ENCODE measurements around the gene CHST10.

Gene CHST10

DNA sequence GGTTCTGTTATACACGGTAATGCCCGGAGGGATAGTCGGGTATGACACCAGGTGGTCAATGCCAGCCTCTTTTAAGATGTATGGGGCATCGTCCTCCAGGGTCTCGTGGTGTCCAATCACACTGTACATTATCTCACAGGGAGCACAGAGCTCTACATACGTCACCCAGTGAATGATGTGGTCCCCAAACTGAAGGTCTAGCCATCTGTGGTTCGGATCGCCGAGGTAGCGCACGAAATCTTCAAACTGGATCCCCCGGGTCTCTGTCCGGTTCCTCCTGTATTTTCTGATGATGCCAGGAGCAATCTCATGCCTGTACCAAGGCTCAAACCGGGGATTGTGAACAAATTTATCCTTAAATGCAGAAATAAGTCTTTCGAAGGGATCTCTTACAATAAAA, 24.1 kb downstream of the CHST10 start (continued):
- no peak for TF ChIP-seq KLF7 (tag by site-specific recombination; IDR thresholded peaks at IDR 0.05; ENCODE audit: borderline replicate concordance)
- TF ChIP-seq EGR2 (tag by site-specific recombination; IDR thresholded peaks at IDR 0.05; ENCODE audit: low read depth): no peak
- TF ChIP-seq, protein P1, sequence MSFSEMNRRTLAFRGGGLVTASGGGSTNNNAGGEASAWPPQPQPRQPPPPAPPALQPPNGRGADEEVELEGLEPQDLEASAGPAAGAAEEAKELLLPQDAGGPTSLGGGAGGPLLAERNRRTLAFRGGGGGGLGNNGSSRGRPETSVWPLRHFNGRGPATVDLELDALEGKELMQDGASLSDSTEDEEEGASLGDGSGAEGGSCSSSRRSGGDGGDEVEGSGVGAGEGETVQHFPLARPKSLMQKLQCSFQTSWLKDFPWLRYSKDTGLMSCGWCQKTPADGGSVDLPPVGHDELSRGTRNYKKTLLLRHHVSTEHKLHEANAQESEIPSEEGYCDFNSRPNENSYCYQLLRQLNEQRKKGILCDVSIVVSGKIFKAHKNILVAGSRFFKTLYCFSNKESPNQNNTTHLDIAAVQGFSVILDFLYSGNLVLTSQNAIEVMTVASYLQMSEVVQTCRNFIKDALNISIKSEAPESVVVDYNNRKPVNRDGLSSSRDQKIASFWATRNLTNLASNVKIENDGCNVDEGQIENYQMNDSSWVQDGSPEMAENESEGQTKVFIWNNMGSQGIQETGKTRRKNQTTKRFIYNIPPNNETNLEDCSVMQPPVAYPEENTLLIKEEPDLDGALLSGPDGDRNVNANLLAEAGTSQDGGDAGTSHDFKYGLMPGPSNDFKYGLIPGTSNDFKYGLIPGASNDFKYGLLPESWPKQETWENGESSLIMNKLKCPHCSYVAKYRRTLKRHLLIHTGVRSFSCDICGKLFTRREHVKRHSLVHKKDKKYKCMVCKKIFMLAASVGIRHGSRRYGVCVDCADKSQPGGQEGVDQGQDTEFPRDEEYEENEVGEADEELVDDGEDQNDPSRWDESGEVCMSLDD (tag by site-specific recombination; IDR thresholded peaks at IDR 0.05): no peak
- TF ChIP-seq SCRT1 (tag by site-specific recombination; IDR thresholded peaks at IDR 0.05; ENCODE audit: borderline replicate concordance): no peak
- TF ChIP-seq, protein P2, sequence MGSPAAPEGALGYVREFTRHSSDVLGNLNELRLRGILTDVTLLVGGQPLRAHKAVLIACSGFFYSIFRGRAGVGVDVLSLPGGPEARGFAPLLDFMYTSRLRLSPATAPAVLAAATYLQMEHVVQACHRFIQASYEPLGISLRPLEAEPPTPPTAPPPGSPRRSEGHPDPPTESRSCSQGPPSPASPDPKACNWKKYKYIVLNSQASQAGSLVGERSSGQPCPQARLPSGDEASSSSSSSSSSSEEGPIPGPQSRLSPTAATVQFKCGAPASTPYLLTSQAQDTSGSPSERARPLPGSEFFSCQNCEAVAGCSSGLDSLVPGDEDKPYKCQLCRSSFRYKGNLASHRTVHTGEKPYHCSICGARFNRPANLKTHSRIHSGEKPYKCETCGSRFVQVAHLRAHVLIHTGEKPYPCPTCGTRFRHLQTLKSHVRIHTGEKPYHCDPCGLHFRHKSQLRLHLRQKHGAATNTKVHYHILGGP (tag by site-specific recombination; IDR thresholded peaks at IDR 0.05): no peak

DNA sequence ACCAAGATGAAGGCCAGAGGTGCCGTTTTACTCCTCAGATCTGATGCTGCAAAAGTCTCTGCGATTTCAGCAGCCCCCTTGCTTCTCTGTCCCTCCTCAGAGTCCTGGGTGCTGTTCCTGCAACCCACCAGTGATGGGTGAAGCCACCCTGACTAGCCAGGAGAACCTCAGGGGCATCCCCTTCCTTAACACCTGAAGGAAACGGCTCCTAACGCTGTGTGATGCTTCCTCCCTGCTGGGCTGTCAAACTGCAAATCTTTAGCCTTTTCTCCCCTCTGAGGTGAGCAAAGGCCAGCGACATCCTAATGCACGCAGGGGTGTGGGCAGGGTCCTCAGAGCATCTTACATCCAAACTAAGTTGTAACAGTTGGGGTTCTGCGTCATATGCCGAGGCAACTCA, 24.8 kb downstream of the CHST10 start:
- CTCF ChIA-PET: no interaction called here
- POLR2A ChIA-PET: no interaction called here
- no peak overlapping the region for H3K4me3 ChIP-seq (ENCODE audit: low read depth, low read length)
- no peaks in the 10 kb centered on the region for H3K9me3 ChIP-seq (ENCODE audit: control insufficient read depth, insufficient read depth, low read depth, low read length)
- TF ChIP-seq INSM2 (tag by site-specific recombination; IDR thresholded peaks at IDR 0.05) (no peak), ZNF544 (tag by site-specific recombination; IDR thresholded peaks at IDR 0.05) (no peak), YY1 (tag by site-specific recombination; IDR thresholded peaks at IDR 0.05) (no peak), ZNF184 (tag by site-specific recombination; IDR thresholded peaks at IDR 0.05) (no peak), ZNF555 (tag by site-specific recombination; conservative IDR thresholded peaks at IDR 0.05) (no peak), ZNF701 (tag by site-specific recombination; IDR thresholded peaks at IDR 0.05) (no peak), ZNF629 (tag by site-specific recombination; IDR thresholded peaks at IDR 0.05) (no peak)
- TF ChIP-seq, protein P3, sequence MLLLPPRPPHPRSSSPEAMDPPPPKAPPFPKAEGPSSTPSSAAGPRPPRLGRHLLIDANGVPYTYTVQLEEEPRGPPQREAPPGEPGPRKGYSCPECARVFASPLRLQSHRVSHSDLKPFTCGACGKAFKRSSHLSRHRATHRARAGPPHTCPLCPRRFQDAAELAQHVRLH (tag by site-specific recombination; IDR thresholded peaks at IDR 0.05): no peak
- no peak overlapping the region for H3K27ac ChIP-seq (ENCODE audit: extremely low read depth, low read depth, low read length)
- H3K36me3 ChIP-seq (ENCODE audit: control insufficient read depth in 2 of 2, insufficient read depth in 1 of 2, low read length in 2 of 2): peaks cover 0 to 60% of the 10 kb centered on the region in 2 experiments; a peak in 1 of 3 replicates
- no peaks in the 10 kb centered on the region for H3K4me1 ChIP-seq (ENCODE audit: control insufficient read depth, insufficient read depth, low read length)

DNA sequence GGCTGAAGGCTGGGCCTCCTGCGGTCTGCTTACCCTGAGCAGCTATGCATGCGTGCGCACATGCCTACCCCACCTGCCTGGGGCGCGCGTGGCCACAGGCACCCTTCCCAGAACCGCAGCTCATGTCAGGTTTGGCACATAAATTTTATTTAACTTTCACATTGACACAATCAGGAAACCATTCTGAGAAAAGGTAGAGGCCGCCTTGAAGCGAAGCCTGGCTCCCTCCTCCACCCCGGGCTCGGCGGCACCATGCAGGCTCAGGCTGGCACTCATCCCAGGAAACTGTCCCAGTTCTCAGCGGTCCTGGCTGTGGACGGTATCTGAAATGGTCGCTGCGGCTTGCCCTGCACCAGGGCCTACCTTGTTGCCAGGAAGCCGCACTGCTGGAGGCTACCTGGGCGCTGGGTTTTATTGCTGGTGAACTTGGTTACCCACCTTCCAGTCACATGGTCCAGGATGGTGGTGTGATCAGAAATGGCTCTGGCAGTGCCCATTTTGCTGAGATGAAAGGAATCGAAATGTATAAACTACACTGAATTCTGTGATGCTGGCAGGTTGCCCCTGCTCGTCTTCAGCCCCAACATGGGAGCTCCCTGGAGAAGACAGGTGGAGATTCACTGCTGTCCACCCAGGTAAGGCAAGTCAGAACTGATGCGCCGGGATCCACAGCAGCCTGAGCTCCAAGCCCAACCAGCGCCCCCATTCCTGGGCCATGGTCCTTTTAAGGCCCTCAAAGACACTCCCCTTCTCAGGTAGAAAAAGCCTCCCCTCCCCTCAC, 25.5 kb downstream of the CHST10 start:
- CTCF ChIA-PET: interaction anchor here (3.6 kb wide), 1 partner anchor 11 kb away, joined by 23 read pairs; no protein-coding TSS in a partner anchor
- POLR2A ChIA-PET: interaction anchor here (0.6 kb wide), 1 partner anchor 789 kb away, joined by 3 read pairs; no protein-coding TSS in a partner anchor
- TF ChIP-seq ZNF354C (tag by site-specific recombination; IDR thresholded peaks at IDR 0.05; ENCODE audit: borderline replicate concordance, low read depth): no peak
- no peak for TF ChIP-seq ZNF521 (tag by site-specific recombination; IDR thresholded peaks at IDR 0.05)

More for the DNA sequence above, 25.5 kb downstream of the CHST10 start:
- H3K9me3 ChIP-seq (ENCODE audit: control insufficient read depth, insufficient read depth, low read depth, low read length): no peaks in the 10 kb centered on the region
- peaks cover 0 to 52% of the 10 kb centered on the region in 2 experiments; a peak in 1 of 3 replicates for H3K36me3 ChIP-seq (ENCODE audit: control insufficient read depth in 2 of 2, insufficient read depth in 1 of 2, low read length in 2 of 2)
- H3K4me1 ChIP-seq (ENCODE audit: control insufficient read depth, insufficient read depth, low read length): no peaks in the 10 kb centered on the region
- no peak overlapping the region for H3K4me3 ChIP-seq (ENCODE audit: low read depth, low read length)
- H3K27ac ChIP-seq (ENCODE audit: extremely low read depth, low read depth, low read length): no peak overlapping the region
